Effector CD4-positive, alpha-beta T cell (primary cell): ENCODE results near the gene PRPF6.

Experiments
- DNase-seq: peaks from one replicate; pipeline ENCODE4 v3.0.0-alpha.2; 2020
- total RNA-seq: gene quantifications from one replicate; lab custom pipeline; 2026; lab: John Stamatoyannopoulos, UW

The PRPF6 gene
- 102 reads per million, percentile 83 among the genes with 10 or more reads in this experiment for total RNA-seq

DNA sequence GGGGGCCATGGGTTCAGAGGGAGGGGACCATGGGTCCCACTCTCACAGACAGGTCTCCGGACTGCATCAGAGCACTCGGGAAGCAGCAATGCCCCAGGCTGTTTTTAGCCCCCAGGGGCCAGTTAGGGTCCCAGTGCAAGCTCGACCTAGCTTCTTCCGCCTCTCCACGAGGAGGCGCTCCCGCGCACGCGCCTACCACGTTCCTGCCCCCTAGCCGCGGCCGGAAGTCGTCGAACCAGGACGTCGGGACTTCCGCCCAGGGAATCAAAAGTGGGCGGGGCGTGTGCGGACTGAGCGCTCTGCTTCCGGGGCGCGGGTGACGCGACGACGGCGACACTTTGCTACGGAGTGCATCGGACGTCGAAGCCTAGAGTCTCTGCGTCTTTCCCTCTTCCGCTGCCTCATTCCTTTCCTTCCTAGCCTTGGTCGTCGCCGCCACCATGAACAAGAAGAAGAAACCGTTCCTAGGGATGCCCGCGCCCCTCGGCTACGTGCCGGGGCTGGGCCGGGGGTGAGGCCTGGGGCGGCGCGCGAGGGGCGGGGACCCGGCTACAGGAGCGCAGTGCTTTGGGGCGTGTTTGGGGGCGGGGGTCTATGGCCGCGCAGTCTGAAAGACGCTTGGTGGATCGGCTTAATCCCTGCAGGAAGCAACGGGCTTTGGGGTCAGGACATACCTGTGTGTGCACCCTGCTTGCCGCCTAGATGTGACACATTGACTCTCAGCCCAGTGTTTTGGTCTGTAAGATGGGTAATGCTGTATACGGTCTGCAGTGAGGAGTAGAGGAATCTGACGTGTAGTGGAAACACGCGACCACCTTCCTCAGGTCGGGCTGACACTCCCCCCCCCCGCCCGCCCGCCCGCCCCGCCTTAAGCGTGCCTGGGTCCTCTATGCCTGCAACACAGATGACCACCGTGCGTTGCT, at the start of gene PRPF6:
PRPF6 (plus strand) TSS at position 327 of the 923 bp plus-strand sequence; CDS start at position 441, 114 bp downstream.
- peak; percentile 93 for DNase-seq

GRCh38 chr20:63931735-63932134, 49.2 kb upstream of the PRPF6 start:
- no peak for DNase-seq

DNA sequence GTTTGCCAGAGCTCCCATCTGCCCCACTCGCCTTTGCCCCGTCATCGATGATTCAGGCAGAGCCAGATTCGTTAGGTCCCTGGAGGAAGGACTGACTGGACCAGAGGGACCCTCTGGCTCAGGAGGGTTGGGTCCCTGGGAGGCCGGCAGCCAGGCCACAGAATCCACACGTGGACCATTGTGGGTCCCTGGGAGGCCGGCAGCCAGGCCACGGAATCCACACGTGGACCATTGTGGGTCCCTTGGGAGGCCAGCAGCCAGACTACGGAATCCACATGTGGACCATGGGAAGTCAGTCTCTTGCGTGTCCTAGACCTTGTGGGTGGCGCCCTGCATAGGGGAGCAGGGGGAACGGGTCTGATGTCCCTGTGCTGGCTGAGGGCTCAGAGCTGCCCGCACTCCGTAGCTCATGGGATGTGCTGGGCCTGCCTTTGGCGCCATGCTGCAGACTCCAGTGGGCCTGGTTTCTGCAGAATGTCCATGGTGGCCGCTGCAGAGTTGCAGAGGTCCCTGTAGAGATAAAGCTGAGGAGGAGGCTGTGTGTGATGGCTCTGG, 48.2 kb upstream of the PRPF6 start:
- no peak for DNase-seq

DNA sequence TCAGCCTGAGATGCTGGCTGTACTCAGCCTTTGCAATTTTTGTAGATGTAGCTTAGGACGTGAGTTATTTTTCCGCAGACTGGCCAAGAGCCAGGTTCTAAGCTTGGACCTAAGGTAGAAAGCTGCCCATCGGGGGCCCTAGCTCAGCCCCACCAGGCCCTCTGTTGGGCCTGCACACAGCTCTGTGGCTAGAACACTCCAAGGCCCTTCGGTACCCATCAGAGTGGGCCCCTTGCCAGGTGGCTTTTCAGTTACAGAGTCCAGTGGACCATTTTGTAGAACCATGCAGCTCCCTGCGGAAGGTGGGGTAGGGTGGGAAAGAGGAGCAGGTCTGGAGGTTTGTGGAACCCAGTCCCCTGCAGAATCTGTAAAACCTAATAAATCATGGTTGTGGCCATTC, 47.3 kb upstream of the PRPF6 start:
- DNase-seq, result no peak

DNA sequence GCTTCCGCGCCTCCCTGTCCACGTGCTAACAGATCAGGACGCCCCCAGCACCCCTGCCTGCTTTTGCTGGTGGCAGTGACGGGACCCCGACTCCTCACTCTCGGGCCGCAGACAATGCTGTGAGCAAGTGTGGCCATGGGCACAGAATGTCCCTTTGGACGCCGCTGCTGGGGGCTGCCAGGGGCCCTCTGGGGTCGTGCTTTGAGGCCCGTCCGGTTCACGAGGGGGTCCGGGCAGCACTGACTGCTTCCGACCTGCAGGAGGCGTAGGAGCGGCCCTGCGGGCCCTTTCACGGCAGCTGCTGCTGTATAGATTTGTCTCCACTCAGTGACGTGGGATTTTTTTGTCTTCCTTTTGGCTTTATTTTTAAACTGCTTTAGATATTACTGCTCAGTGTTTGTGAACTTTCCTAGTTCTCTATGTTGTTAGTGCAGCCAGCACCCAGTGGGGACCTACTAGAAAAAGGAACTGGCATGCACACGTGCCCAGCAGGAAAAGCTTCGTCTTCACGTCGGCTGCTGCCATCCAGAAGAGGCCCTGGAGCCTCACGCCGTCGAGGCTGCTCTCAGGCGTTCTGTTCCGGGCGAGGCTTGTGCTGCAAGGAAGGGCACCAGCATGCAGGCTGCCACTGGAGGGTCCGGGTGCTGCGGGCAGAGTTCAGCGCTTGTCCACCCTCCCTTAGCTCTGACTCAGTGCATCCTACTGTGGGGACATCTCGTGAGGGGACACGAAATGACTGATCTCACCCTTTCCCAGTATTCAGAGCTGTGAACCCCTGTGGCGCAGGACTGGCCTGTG, 46.5 kb upstream of the PRPF6 start:
- no peak for DNase-seq

GRCh38 chr20:63935447-63935846, 45.5 kb upstream of the PRPF6 start:
- DNase-seq, result no peak

GRCh38 chr20:63937596-63937995, 43.3 kb upstream of the PRPF6 start:
- DNase-seq, result no peak

- DNase-seq, result no peak
Observed at GRCh38 chr20:63939061-63939935, 41.6 kb upstream of the PRPF6 start.

DNA sequence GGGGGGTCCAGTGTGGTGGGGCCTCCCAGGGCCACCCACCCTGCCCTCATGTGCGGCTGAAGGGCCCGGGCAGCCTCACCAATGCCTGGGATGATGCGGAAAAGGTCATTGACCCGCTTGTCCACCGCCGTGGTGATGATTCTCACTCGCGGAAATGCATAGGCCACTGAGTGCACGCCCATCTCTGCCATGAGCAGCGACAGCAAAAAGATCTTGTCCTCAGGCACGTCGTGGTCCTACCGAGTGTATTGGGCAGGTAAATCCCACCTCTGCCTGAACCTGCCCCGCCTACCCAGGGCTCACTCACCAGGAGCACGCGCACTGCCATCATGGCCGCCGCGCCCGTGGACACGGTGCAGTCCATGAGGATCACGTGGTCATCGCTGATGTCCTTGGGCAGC, 40.9 kb upstream of the PRPF6 start:
- DNase-seq, result no peak

- DNase-seq, result no peak
Observed at GRCh38 chr20:63940472-63941266, 40.3 kb upstream of the PRPF6 start.

GRCh38 chr20:63941282-63942081, 39.5 kb upstream of the PRPF6 start:
- peak; percentile 69 for DNase-seq

GRCh38 chr20:63942250-63942951, 38.5 kb upstream of the PRPF6 start:
- DNase-seq, result no peak

DNA sequence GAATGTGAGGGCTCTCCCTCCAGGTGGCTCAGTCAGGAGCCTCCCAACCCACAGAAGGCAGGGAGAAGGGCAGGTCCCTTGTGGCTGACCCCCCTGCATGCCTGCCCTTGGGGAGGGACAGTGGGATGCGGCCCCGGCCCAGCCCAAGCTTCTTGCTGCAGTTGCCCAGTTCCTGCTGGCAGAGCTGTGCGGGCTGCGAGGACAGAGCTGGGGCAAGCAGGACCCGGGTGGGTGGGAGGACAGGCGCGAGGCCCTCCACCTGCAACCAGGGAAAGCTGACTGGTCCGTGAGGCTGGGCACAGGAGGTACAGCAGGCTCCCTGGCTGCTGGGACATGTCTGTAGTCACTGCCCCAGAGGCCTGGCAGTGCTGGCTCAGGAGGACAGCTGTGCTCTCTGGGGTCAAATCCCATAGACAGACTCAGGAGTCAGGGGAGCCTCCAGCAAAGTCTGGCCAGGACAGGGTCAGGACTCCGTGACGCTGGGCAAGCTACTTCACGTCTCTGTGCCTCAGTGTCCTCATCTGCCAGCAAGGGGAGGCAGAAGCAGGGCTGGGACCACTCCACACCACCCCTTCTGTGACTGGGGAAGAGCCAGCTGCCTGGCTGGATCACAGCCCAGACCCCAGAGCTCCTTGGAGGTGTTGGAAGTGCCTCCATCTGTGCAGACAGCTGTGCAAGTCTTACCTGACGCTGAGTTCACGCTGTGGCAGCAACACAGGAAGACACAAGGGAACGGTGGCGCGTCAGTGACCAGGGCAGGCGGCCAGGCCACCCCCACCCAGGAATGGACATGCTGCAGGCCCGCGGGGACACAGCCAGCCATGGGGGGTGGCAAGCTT, 37.7 kb upstream of the PRPF6 start:
- no peak for DNase-seq

DNA sequence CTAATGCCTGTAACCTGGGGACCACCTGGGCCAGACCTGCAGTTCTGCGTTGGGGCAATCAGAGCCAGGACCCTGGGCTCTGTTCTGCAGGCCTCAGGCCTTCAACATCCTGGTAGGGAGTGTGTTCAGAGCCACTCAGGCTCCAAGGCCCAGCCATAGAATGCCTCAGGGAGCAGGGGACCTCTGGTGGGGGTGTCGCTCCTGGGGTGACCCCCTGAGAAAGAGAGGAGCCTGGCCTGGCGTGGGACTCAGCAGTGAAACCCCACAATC, 37.2 kb upstream of the PRPF6 start:
- no peak for DNase-seq

- DNase-seq, result no peak
Observed at GRCh38 chr20:63944078-63944941, 36.6 kb upstream of the PRPF6 start.

DNA sequence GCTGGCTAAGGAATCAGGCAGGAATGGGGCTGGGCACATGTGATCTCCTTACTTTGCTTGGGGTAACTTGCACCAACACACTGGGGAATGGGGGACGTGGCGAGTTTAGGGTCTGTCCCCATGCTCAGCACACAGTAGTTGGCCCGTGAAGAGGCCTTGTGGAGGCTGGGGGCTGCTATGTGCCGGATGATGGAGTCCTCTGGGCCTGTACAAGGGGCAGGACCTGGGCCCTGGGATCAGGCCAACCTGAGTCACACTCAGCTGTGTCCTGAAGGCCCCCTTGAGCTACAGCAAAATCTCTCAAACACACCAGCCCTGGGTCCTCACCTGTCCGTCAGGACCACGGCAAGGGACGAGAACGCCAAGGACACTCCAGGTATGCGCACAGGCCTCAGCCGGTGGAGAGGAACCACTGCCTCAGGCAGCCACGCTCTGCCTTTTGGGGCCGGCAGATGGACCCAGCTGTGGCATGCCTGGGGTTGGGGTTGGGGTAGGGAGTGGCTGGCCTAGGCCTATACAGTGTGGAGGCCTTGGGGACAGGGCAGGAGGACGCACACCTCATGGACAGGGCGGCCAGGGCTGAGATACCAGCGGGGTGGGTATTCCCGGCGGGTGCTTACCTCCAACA, 35.8 kb upstream of the PRPF6 start:
- DNase-seq, result no peak
